ENCODE results near the gene CEP41. TPM values are rescaled to one million over a fixed set of nuclear protein-coding genes. Genes with fewer than 3 reads are reported as not detected.

CEP41 gene
- total RNA-seq, 4 donors from 2014 or later, result 1.8 to 6.2 (median 1.9) TPM

GRCh38 chr7:130471974-130472373, 31.2 kb upstream of the CEP41 start:
- ATAC-seq (no peak), DNase-seq (no peak)
- intact Hi-C loops (cut with DNase I; ENCODE audit: low total_unique reads) (no loop called here), in situ Hi-C loops (cut with MboI; ENCODE audit: low sequenced_read_pairs in 4 of 4) (no loop called here)
- H3K27ac ChIP-seq, result no peak overlapping the region
- no peaks in the 10 kb centered on the region for H3K27me3 ChIP-seq
- no peaks in the 10 kb centered on the region for H3K36me3 ChIP-seq
- H3K9me3 ChIP-seq, result no peaks in the 10 kb centered on the region
- TF ChIP-seq POLR2A (IDR thresholded peaks at IDR 0.05) (no peak), CTCF (IDR thresholded peaks at IDR 0.05 in 4 of 5, conservative IDR thresholded peaks at IDR 0.05 in 1 of 5) (no peak)
- H3K4me1 ChIP-seq, result no peaks in the 10 kb centered on the region
- H3K4me3 ChIP-seq, result no peak overlapping the region

GRCh38 chr7:130468612-130469011, 27.8 kb upstream of the CEP41 start:
- no peak for TF ChIP-seq POLR2A (IDR thresholded peaks at IDR 0.05)
- TF ChIP-seq CTCF (IDR thresholded peaks at IDR 0.05 in 4 of 5, conservative IDR thresholded peaks at IDR 0.05 in 1 of 5), result no peak
- intact Hi-C loops (cut with DNase I; ENCODE audit: low total_unique reads), result no loop called here
- in situ Hi-C loops (cut with MboI; ENCODE audit: low sequenced_read_pairs in 4 of 4), result no loop called here
- DNase-seq (no peak), ATAC-seq (no peak)
- H3K9me3 ChIP-seq, result no peaks in the 10 kb centered on the region
- H3K27ac ChIP-seq, result no peak overlapping the region
- no peaks in the 10 kb centered on the region for H3K27me3 ChIP-seq
- no peaks in the 10 kb centered on the region for H3K36me3 ChIP-seq
- no peaks in the 10 kb centered on the region for H3K4me1 ChIP-seq
- no peak overlapping the region for H3K4me3 ChIP-seq

- Histone ChIP-seq H3K4me1 (no peaks in the 10 kb centered on the region), H3K27ac (no peak overlapping the region), H3K36me3 (no peaks in the 10 kb centered on the region), H3K4me3 (no peak overlapping the region), H3K9me3 (no peaks in the 10 kb centered on the region), H3K27me3 (no peaks in the 10 kb centered on the region)
- TF ChIP-seq POLR2A (IDR thresholded peaks at IDR 0.05) (no peak), CTCF (IDR thresholded peaks at IDR 0.05 in 4 of 5, conservative IDR thresholded peaks at IDR 0.05 in 1 of 5) (no peak)
- intact Hi-C loops (cut with DNase I; ENCODE audit: low total_unique reads) (no loop called here), in situ Hi-C loops (cut with MboI; ENCODE audit: low sequenced_read_pairs in 4 of 4) (no loop called here)
- DNase-seq (no peak), ATAC-seq (no peak)
Observed at GRCh38 chr7:130463553-130464434, 23.0 kb upstream of the CEP41 start.

GRCh38 chr7:130461272-130461671, 20.5 kb upstream of the CEP41 start:
- intact Hi-C loops (cut with DNase I; ENCODE audit: low total_unique reads) (no loop called here), in situ Hi-C loops (cut with MboI; ENCODE audit: low sequenced_read_pairs in 4 of 4) (no loop called here)
- TF ChIP-seq POLR2A (IDR thresholded peaks at IDR 0.05) (no peak), CTCF (IDR thresholded peaks at IDR 0.05 in 4 of 5, conservative IDR thresholded peaks at IDR 0.05 in 1 of 5) (no peak)
- Histone ChIP-seq H3K27me3 (no peaks in the 10 kb centered on the region), H3K9me3 (no peaks in the 10 kb centered on the region), H3K27ac (no peak overlapping the region), H3K36me3 (no peaks in the 10 kb centered on the region), H3K4me3 (no peak overlapping the region), H3K4me1 (no peaks in the 10 kb centered on the region)
- DNase-seq (no peak), ATAC-seq (no peak)

Measured in gastrocnemius medialis (tissue), 4 donors.